VCaP (cell line): ENCODE measurements around the gene TMEM123.
A peak's percentile ranks its signal among the peaks of the same experiment; 100 is the strongest.

ENCODE experiments used
- H3K27ac ChIP-seq: fragments of 450-650 bp; 2 replicates; pipeline ENCODE4 v1.5.1; 2017
- TF ChIP-seq, protein P1 (sequence below): fragments of 450-650 bp; conservative IDR thresholded peaks from 2 replicates; pipeline ENCODE4 v1.5.1; 2017; ENCODE audit warnings: mild to moderate bottlenecking, moderate library complexity

The TMEM123 gene

DNA sequence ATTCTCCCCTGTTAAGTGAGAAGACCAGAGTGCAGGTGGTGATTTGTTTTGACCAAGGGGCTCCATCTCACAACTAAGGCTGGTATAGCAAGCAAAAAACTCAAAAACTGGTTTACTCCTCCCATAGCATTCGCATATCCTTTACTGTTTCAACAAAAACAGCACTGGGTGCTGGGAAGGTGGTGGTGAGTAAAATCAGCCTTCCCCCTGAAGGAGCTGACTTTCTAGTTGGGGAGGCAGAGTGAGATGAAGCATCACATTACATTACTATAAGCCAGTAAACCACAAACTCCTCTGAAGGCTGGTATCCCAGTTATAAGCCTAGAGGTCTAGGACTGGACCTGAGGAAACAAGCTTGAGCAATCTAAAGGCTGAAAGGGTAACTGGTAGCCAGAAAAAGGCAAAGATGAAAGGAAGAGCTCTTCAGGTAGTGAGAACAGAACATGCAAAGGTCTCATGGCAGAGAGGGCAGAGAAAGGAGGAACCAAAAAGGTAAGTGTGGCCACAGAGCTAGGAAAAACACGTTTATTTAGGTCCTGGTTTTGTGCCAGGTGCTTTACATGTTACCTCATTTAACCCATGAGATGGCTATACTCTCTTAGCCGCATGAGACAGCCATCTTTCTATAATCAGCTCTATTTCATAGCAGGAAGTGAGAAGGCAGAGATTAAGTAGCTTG is 22.3 kb downstream of the TMEM123 start:
- TF ChIP-seq, protein P1, sequence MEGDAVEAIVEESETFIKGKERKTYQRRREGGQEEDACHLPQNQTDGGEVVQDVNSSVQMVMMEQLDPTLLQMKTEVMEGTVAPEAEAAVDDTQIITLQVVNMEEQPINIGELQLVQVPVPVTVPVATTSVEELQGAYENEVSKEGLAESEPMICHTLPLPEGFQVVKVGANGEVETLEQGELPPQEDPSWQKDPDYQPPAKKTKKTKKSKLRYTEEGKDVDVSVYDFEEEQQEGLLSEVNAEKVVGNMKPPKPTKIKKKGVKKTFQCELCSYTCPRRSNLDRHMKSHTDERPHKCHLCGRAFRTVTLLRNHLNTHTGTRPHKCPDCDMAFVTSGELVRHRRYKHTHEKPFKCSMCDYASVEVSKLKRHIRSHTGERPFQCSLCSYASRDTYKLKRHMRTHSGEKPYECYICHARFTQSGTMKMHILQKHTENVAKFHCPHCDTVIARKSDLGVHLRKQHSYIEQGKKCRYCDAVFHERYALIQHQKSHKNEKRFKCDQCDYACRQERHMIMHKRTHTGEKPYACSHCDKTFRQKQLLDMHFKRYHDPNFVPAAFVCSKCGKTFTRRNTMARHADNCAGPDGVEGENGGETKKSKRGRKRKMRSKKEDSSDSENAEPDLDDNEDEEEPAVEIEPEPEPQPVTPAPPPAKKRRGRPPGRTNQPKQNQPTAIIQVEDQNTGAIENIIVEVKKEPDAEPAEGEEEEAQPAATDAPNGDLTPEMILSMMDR, result no peak
- H3K27ac ChIP-seq, result peak overlapping the region; percentile 16; the same call in 1 of the 2 replicates

DNA sequence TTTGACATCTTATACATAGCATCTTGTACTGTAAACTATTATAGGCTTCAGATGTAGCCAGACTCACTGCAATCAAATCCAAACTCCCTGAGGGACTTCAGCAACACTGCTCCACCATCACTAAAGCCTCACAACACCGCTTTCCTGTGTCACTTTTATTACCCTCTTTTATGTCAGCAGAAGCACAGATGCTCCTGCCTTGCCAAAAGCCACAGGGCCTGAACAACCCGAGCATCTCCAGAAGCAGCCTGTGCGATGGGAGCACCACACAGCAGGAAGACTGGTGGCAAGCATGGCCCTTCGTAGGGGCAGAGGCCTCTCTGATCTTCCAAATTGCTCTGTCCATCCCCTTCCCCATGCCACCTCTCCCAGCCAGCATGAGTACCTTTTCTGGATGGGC is 22.9 kb downstream of the TMEM123 start:
- TF ChIP-seq, protein P1, result no peak
- H3K27ac ChIP-seq, result peak overlapping the region; percentile 16; the same call in 1 of the 2 replicates

DNA sequence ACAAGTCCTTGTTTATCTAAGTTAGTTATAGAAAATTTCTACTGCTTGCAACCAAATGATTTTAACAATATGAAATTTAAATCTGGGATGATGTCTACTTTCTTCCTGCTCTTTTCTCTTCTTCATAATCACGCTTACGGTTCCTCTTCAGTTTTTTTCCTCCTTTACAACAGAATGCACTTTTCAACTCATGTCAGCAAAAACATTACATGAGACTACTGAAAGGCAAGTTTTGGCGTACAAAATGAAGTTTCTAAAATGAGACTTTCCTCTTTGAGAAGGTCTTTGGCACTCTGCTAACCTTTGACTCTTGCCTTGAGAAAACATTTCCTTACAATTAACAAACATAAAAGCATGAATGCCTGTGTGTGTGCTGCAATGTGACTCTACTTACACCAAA is 23.3 kb downstream of the TMEM123 start:
- TF ChIP-seq, protein P1, result no peak
- no peak overlapping the region; the same call in 1 of the 2 replicates for H3K27ac ChIP-seq

DNA sequence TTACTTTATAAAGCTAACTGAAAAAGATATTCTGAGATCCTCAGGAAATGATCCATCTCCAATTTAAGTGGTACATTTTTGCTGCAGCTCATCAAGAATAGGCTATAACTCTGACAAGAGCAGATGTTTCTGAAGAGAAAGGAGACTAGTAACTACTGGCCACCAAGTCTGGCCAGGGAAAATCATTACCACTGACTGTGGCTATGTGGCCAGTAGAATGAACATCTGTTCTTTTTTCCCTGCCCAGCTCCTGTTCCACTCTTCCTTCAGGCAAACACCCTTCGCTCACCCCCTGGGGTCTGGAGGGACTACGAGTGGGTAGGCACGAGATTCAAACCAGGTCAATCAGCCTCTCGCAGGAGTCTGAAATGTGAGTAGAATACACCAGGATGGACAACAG is 23.9 kb downstream of the TMEM123 start:
- TF ChIP-seq, protein P1, result no peak
- H3K27ac ChIP-seq, result no peak overlapping the region; the same call in 1 of the 2 replicates

DNA sequence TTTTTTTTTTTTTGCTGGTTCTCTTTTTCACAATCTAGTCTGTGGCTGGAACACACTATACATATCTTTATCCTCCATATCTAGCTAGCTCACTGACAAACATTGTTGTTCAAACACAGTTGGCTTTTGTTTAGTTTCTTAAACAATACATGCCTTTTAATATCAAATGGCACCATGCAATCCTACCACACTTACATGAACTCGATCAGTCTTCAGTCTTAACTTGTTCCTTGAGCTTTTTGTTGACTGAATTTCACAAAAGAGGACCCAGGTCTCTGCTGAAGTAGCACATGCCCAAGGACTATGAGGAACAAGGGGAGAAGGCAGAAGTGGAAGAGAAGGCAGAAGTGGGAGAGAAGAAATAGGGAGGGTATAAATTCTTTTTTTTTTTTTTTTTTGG is 25.5 kb downstream of the TMEM123 start:
- TF ChIP-seq, protein P1, result no peak
- peak overlapping the region; percentile 41 for H3K27ac ChIP-seq

GRCh38 chr11:102426570-102426969 is 26.0 kb downstream of the TMEM123 start:
- TF ChIP-seq, protein P1, result no peak
- H3K27ac ChIP-seq, result no peak overlapping the region; the same call in 1 of the 2 replicates

- no peak overlapping the region for H3K27ac ChIP-seq
- TF ChIP-seq, protein P1, result no peak
Measured at GRCh38 chr11:102426000-102426399, 26.6 kb downstream of the TMEM123 start.
